ENCODE results near the gene SSU72. TPM values are rescaled to one million over a fixed set of nuclear protein-coding genes. Genes with fewer than 3 reads are reported as not detected.

The SSU72 gene
- total RNA-seq, 4 donors from 2014 or later, result 78.7 to 134 (median 112) TPM

- WGBS, result 87% methylated on average over 12 of the region's 12 CpGs
- no peak overlapping the region for H3K27ac ChIP-seq (replicated peaks in 1 of 4)
- intact Hi-C loops (cut with DNase I), result no loop called here
- no peak overlapping the region for H3K4me3 ChIP-seq
- peaks cover 51 to 72% (median 59%) of the 10 kb centered on the region in 4 donors for H3K36me3 ChIP-seq
- H3K4me1 ChIP-seq, result peaks cover 13 to 41% (median 31%) of the 10 kb centered on the region in 4 donors
- TF ChIP-seq, protein P1, sequence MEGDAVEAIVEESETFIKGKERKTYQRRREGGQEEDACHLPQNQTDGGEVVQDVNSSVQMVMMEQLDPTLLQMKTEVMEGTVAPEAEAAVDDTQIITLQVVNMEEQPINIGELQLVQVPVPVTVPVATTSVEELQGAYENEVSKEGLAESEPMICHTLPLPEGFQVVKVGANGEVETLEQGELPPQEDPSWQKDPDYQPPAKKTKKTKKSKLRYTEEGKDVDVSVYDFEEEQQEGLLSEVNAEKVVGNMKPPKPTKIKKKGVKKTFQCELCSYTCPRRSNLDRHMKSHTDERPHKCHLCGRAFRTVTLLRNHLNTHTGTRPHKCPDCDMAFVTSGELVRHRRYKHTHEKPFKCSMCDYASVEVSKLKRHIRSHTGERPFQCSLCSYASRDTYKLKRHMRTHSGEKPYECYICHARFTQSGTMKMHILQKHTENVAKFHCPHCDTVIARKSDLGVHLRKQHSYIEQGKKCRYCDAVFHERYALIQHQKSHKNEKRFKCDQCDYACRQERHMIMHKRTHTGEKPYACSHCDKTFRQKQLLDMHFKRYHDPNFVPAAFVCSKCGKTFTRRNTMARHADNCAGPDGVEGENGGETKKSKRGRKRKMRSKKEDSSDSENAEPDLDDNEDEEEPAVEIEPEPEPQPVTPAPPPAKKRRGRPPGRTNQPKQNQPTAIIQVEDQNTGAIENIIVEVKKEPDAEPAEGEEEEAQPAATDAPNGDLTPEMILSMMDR (IDR thresholded peaks at IDR 0.05), result no peak
- TF ChIP-seq POLR2A (IDR thresholded peaks at IDR 0.05; ENCODE audit: low read depth), result no peak
- no peak for TF ChIP-seq POLR2AphosphoS5 (IDR thresholded peaks at IDR 0.05)
- no peak for TF ChIP-seq EP300 (IDR thresholded peaks at IDR 0.05)
- no peaks in the 10 kb centered on the region for H3K27me3 ChIP-seq
- DNase-seq (ENCODE audit: extremely low spot score), result no peak
- H3K9me3 ChIP-seq, result no peaks in the 10 kb centered on the region
Measured at GRCh38 chr1:1563688-1564087, 11.0 kb downstream of the SSU72 start.

GRCh38 chr1:1562556-1563195 lies 12.0 kb downstream of the SSU72 start:
- H3K27ac ChIP-seq (replicated peaks in 1 of 4), result no peak overlapping the region
- 85% methylated on average over 10 of the region's 21 CpGs for WGBS
- peaks cover 13 to 31% (median 22%) of the 10 kb centered on the region in 4 donors for H3K4me1 ChIP-seq
- no peaks in the 10 kb centered on the region for H3K9me3 ChIP-seq
- H3K36me3 ChIP-seq, result peaks cover 51 to 72% (median 59%) of the 10 kb centered on the region in 4 donors
- no peak for DNase-seq (ENCODE audit: extremely low spot score)
- intact Hi-C loops (cut with DNase I), result no loop called here
- TF ChIP-seq, protein P1 (IDR thresholded peaks at IDR 0.05), result no peak
- TF ChIP-seq EP300 (IDR thresholded peaks at IDR 0.05) (no peak), POLR2A (IDR thresholded peaks at IDR 0.05; ENCODE audit: low read depth) (no peak), POLR2AphosphoS5 (IDR thresholded peaks at IDR 0.05) (no peak)
- no peak overlapping the region for H3K4me3 ChIP-seq
- no peaks in the 10 kb centered on the region for H3K27me3 ChIP-seq

- H3K9me3 ChIP-seq, result no peaks in the 10 kb centered on the region
- no peaks in the 10 kb centered on the region for H3K27me3 ChIP-seq
- peaks cover 7 to 24% (median 15%) of the 10 kb centered on the region in 4 donors for H3K4me1 ChIP-seq
- peaks cover 51 to 72% (median 59%) of the 10 kb centered on the region in 4 donors for H3K36me3 ChIP-seq
- no peak overlapping the region for H3K27ac ChIP-seq (replicated peaks in 1 of 4)
- TF ChIP-seq POLR2A (IDR thresholded peaks at IDR 0.05; ENCODE audit: low read depth) (no peak), POLR2AphosphoS5 (IDR thresholded peaks at IDR 0.05) (no peak), EP300 (IDR thresholded peaks at IDR 0.05) (no peak)
- TF ChIP-seq, protein P1 (IDR thresholded peaks at IDR 0.05), result no peak
- no peak overlapping the region for H3K4me3 ChIP-seq
- WGBS, result 89% methylated on average over 15 of the region's 15 CpGs
- intact Hi-C loops (cut with DNase I), result no loop called here
- no peak for DNase-seq (ENCODE audit: extremely low spot score)
Measured at GRCh38 chr1:1561801-1562470, 12.7 kb downstream of the SSU72 start.

DNA sequence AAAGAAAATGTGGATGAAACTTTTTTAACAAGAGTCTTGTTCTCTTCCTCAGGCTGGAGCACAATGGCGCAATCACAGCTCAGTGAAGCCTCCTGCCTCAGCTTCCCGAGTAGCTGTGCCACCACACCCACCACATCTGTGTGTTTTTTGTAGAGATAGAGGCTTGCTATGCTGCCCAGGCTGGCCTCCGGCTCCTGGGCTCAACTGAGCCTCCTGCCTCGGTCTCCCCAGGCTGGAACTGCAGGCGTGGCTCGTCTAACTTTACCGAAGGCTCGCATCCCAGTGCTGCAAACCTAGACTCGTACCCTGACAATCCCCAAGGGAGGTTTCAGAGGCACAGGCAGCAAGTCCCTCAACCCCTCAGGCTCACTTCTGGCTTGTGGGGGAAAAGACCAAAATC lies 14.5 kb downstream of the SSU72 start:
- DNase-seq (ENCODE audit: extremely low spot score), result no peak
- intact Hi-C loops (cut with DNase I), result no loop called here
- Histone ChIP-seq H3K36me3 (peaks cover 43 to 74% (median 52%) of the 10 kb centered on the region in 4 donors), H3K9me3 (no peaks in the 10 kb centered on the region), H3K4me3 (no peak overlapping the region), H3K27ac (replicated peaks in 1 of 4) (no peak overlapping the region), H3K4me1 (peaks cover under 1 to 10% (median 4%) of the 10 kb centered on the region in 4 donors), H3K27me3 (no peaks in the 10 kb centered on the region)
- WGBS, result 92% methylated on average over 8 of the region's 9 CpGs
- TF ChIP-seq, protein P1 (IDR thresholded peaks at IDR 0.05), result no peak
- no peak for TF ChIP-seq POLR2A (IDR thresholded peaks at IDR 0.05; ENCODE audit: low read depth)

All from esophagus muscularis mucosa (tissue), 4 donors.